Stimulated activated CD4-positive, alpha-beta T cell treated with anti-CD3 and anti-CD28 coated beads, Interleukin-4, amount 100 ng/mL, for 4 hours (primary cell): ENCODE data around the gene USP4.
"Not testable (repeated sequence)": the region's sequence is repeated elsewhere in the genome, so short reads cannot be mapped to it uniquely, and the experiment has no call there.

ENCODE experiments used
- DNase-seq, 2 experiments: peaks; one replicate each; pipeline ENCODE4 v3.0.0-alpha.2; 2020

USP4 gene

GRCh38 chr3:49244581-49245205 lies 95.2 kb downstream of the USP4 start:
- DNase-seq, result no peak

- not testable (repeated sequence) for DNase-seq
Observed at GRCh38 chr3:49240091-49240490, 99.8 kb downstream of the USP4 start.

GRCh38 chr3:49238274-49239127 lies 101.4 kb downstream of the USP4 start:
- no peak for DNase-seq

GRCh38 chr3:49237344-49237743 lies 102.5 kb downstream of the USP4 start:
- DNase-seq, result no peak

GRCh38 chr3:49236226-49236625 lies 103.6 kb downstream of the USP4 start:
- no peak for DNase-seq

GRCh38 chr3:49228817-49229216 lies 111.0 kb downstream of the USP4 start:
- DNase-seq, result not testable (repeated sequence)
